MCF 10A (cell line): ENCODE data around the gene PCCA. TPM values are rescaled to one million over a fixed set of nuclear protein-coding genes. Genes with fewer than 3 reads are reported as not detected.

Experiments
- BruUV-seq: library from RNA; stranded (reverse); fragments of 400-500 nt; replicated peaks from 2 replicates; lab custom pipeline; 2021; lab: Mats Ljungman, UMichigan
- CTCF ChIA-PET: fragments of 300-600 bp; sonication (Branson Sonifier 250); formaldehyde crosslinking; extraction: SDS; loops from one replicate; lab custom pipeline; 2021; ENCODE audit warnings: antibody characterized with exemption, inconsistent platforms; lab: Yijun Ruan, JAX
- POLR2A ChIA-PET: fragments of 300-600, 350-650 bp; sonication (Branson Sonifier 250); formaldehyde crosslinking; extraction: SDS; loops from one replicate; lab custom pipeline; 2020; ENCODE audit warnings: antibody characterized with exemption, inconsistent platforms; lab: Yijun Ruan, JAX
- DNase-seq: peaks from one replicate; pipeline ENCODE4 v3.0.0-alpha.2; 2018; ENCODE audit not compliant: unreplicated experiment
- H3K27ac Mint-ChIP-seq: one replicate; pipeline ENCODE4 v1.8.0; 2022; ENCODE audit warnings: mild to moderate bottlenecking, low read depth, mixed read lengths; ENCODE audit not compliant: unreplicated experiment
- H3K27me3 Mint-ChIP-seq: one replicate; pipeline ENCODE4 v1.8.0; 2022; ENCODE audit warnings: mixed read lengths; ENCODE audit not compliant: insufficient read depth, unreplicated experiment
- H3K36me3 Mint-ChIP-seq: one replicate; pipeline ENCODE4 v1.8.0; 2022; ENCODE audit warnings: mild to moderate bottlenecking, moderate library complexity, mixed read lengths; ENCODE audit not compliant: insufficient read depth, unreplicated experiment
- H3K4me1 Mint-ChIP-seq: one replicate; pipeline ENCODE4 v1.8.0; 2022; ENCODE audit warnings: mixed read lengths; ENCODE audit not compliant: insufficient read depth, unreplicated experiment
- H3K4me3 Mint-ChIP-seq: one replicate; pipeline ENCODE4 v1.8.0; 2022; ENCODE audit warnings: mild to moderate bottlenecking, moderate library complexity, mixed read lengths; ENCODE audit not compliant: unreplicated experiment
- H3K9me3 Mint-ChIP-seq: one replicate; pipeline ENCODE4 v1.8.0; 2022; ENCODE audit warnings: mixed read lengths; ENCODE audit not compliant: unreplicated experiment
- intact Hi-C: fragments of 100-400 bp; cut with micrococcal nuclease; formaldehyde crosslinking; loops from 2 replicates; pipeline ENCODE4 v1.14.1; 2022
- total RNA-seq: library from RNA; stranded (reverse); gene quantifications from 2 replicates; pipeline ENCODE4 v1.2.3, GENCODE V29; 2022
- TF ChIP-seq, protein P1 (sequence below): fragments of 200-600 bp; IDR thresholded peaks from one replicate; pipeline ENCODE4 v1.8.0; 2022; ENCODE audit warnings: antibody characterized with exemption, mild to moderate bottlenecking; ENCODE audit not compliant: unreplicated experiment

The PCCA gene
- total RNA-seq, 1 experiment from 2014 or later: 23.4 TPM

DNA sequence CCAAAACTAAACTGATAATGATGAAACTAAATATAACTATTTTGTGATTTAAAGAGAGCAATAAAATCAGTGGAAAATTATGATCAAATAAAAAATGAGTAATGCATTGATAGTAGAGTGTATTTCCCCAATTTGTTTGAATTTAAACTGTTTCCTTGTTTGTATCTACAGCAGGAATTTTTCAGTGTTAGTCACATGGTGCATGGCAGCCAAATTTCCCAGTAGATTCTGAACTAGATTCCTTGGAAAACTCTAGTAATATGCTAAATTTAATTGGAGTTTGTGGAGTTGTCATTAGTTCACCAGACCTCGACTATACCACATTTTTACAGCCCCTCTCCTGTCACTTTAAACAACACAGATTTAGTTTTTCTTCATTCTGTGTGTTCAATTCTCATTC is 156.2 kb downstream of the PCCA start:
- H3K27ac Mint-ChIP-seq: no peak overlapping the region
- no peak overlapping the region for H3K4me3 Mint-ChIP-seq
- POLR2A ChIA-PET: no interaction called here

GRCh38 chr13:100247937-100248336 is 159.0 kb downstream of the PCCA start:
- BruUV-seq: no TSS peak
- no peaks in the 10 kb centered on the region for H3K27me3 Mint-ChIP-seq
- H3K4me1 Mint-ChIP-seq: no peaks in the 10 kb centered on the region
- TF ChIP-seq, protein P1, sequence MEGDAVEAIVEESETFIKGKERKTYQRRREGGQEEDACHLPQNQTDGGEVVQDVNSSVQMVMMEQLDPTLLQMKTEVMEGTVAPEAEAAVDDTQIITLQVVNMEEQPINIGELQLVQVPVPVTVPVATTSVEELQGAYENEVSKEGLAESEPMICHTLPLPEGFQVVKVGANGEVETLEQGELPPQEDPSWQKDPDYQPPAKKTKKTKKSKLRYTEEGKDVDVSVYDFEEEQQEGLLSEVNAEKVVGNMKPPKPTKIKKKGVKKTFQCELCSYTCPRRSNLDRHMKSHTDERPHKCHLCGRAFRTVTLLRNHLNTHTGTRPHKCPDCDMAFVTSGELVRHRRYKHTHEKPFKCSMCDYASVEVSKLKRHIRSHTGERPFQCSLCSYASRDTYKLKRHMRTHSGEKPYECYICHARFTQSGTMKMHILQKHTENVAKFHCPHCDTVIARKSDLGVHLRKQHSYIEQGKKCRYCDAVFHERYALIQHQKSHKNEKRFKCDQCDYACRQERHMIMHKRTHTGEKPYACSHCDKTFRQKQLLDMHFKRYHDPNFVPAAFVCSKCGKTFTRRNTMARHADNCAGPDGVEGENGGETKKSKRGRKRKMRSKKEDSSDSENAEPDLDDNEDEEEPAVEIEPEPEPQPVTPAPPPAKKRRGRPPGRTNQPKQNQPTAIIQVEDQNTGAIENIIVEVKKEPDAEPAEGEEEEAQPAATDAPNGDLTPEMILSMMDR: no peak
- DNase-seq: no peak
- peaks cover 7% of the 10 kb centered on the region for H3K36me3 Mint-ChIP-seq
- ChIA-PET POLR2A (interaction anchor here (0.6 to 0.9 kb wide), 2 partner anchors 146 to 159 kb away, joined by 3 to 4 read pairs; partner anchors contain the start of gene PCCA), CTCF (interaction anchor here (0.5 to 1.2 kb wide), 3 partner anchors 11 to 332 kb away, joined by 3 to 5 read pairs (median 3); no protein-coding TSS in a partner anchor)
- no peak overlapping the region for H3K27ac Mint-ChIP-seq
- intact Hi-C loops: no loop called here
- no peak overlapping the region for H3K4me3 Mint-ChIP-seq
- H3K9me3 Mint-ChIP-seq: no peaks in the 10 kb centered on the region

More for the DNA sequence above, 156.2 kb downstream of the PCCA start:
- no peak for DNase-seq
- Mint-ChIP-seq H3K36me3 (peaks cover 11% of the 10 kb centered on the region), H3K9me3 (no peaks in the 10 kb centered on the region), H3K27me3 (no peaks in the 10 kb centered on the region), H3K4me1 (peaks cover 4% of the 10 kb centered on the region)
- CTCF ChIA-PET: interaction anchor here (0.7 to 0.8 kb wide), 2 partner anchors 478 to 583 kb away, joined by 3 to 4 read pairs; no protein-coding TSS in a partner anchor
- TF ChIP-seq, protein P1: no peak
- BruUV-seq: no TSS peak
- intact Hi-C loops: no loop called here

DNA sequence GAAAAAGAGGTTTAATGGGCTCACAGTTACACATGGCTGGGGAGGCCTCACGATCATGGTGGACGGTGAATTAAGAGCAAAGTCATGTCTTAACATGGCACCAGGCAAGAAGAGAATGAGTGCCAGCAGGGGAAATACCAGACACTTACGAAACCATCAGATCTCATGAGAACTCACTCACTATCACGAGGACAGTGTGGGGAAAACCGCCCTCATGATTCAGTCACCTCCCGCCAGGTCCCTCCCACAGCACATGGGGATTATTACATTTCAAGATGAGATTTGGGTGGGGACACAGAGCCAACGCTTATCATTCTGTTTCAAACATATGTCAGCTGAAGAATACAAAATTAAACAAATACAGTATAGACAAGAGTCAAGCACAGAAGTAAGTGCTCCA is 165.1 kb downstream of the PCCA start:
- no peak overlapping the region for H3K4me3 Mint-ChIP-seq
- H3K27ac Mint-ChIP-seq: no peak overlapping the region
- ChIA-PET CTCF (interaction anchor here (0.6 kb wide), 1 partner anchor 184 kb away, joined by 3 read pairs; no protein-coding TSS in a partner anchor), POLR2A (no interaction called here)
- no TSS peak for BruUV-seq
- H3K27me3 Mint-ChIP-seq: no peaks in the 10 kb centered on the region
- peaks cover 6% of the 10 kb centered on the region for H3K4me1 Mint-ChIP-seq
- peaks cover 7% of the 10 kb centered on the region for H3K36me3 Mint-ChIP-seq
- H3K9me3 Mint-ChIP-seq: no peaks in the 10 kb centered on the region
- intact Hi-C loops: no loop called here
- DNase-seq: peak; percentile 6
- TF ChIP-seq, protein P1: no peak

GRCh38 chr13:100262404-100262803 is 173.5 kb downstream of the PCCA start:
- Mint-ChIP-seq H3K36me3 (peaks cover 11% of the 10 kb centered on the region), H3K9me3 (no peaks in the 10 kb centered on the region), H3K27me3 (no peaks in the 10 kb centered on the region), H3K4me3 (no peak overlapping the region), H3K27ac (no peak overlapping the region), H3K4me1 (peaks cover 6% of the 10 kb centered on the region)
- ChIA-PET POLR2A (no interaction called here), CTCF (interaction anchor here (1.3 kb wide), 1 partner anchor 346 kb away, joined by 3 read pairs; no protein-coding TSS in a partner anchor)
- no TSS peak for BruUV-seq
- intact Hi-C loops: no loop called here
- TF ChIP-seq, protein P1: no peak
- no peak for DNase-seq
